ENCODE data around the gene LRRC75A. TPM values are rescaled to one million over a fixed set of nuclear protein-coding genes. Genes with fewer than 3 reads are reported as not detected.

LRRC75A gene
- polyA plus RNA-seq, 1 experiment: 1.3 TPM

GRCh38 chr17:16450028-16450427 lies 42.0 kb downstream of the LRRC75A start:
- ChIA-PET CTCF (interaction anchor here (1.3 to 8.8 kb wide), 5 partner anchors 8 to 86 kb away, joined by 3 to 264 read pairs (median 46); no protein-coding TSS in a partner anchor), POLR2A (no interaction called here)
- no peak overlapping the region for H3K4me3 ChIP-seq (ENCODE audit: low read depth, low read length)
- no peak for DNase-seq (ENCODE audit: low read depth)
- H3K27me3 ChIP-seq (ENCODE audit: control insufficient read depth, insufficient read depth, low read length): no peaks in the 10 kb centered on the region
- TF ChIP-seq, protein P1, sequence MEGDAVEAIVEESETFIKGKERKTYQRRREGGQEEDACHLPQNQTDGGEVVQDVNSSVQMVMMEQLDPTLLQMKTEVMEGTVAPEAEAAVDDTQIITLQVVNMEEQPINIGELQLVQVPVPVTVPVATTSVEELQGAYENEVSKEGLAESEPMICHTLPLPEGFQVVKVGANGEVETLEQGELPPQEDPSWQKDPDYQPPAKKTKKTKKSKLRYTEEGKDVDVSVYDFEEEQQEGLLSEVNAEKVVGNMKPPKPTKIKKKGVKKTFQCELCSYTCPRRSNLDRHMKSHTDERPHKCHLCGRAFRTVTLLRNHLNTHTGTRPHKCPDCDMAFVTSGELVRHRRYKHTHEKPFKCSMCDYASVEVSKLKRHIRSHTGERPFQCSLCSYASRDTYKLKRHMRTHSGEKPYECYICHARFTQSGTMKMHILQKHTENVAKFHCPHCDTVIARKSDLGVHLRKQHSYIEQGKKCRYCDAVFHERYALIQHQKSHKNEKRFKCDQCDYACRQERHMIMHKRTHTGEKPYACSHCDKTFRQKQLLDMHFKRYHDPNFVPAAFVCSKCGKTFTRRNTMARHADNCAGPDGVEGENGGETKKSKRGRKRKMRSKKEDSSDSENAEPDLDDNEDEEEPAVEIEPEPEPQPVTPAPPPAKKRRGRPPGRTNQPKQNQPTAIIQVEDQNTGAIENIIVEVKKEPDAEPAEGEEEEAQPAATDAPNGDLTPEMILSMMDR (IDR thresholded peaks at IDR 0.05; ENCODE audit: insufficient read depth, low read depth, low read length): no peak
- peaks cover 17% of the 10 kb centered on the region for H3K36me3 ChIP-seq (ENCODE audit: control insufficient read depth, insufficient read depth, low read length)

DNA sequence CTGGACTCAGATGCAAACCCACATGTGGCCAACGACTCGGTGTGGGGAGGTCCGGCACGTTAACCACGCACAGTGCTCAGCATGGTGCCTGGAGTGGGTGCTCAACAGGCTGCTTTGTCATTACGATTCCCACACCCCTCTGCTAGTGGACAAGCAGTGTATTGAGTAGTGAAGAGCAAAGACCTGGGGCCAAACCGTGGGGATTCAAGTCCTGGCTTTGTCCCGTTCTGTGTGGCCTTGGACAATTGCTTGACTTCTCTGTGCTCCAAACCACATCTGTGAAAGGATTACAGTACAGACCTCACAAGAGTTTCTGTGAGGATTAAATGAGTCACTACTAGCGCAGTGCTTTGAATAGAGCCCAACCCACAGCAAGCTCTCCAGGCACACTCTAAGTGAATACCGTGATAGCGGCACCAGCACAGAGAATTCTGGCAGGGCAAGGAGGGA lies 42.8 kb downstream of the LRRC75A start:
- POLR2A ChIA-PET: no interaction called here
- CTCF ChIA-PET: interaction anchor here (1.2 to 8.8 kb wide), 4 partner anchors 15 to 85 kb away, joined by 4 to 264 read pairs (median 52); no protein-coding TSS in a partner anchor
- Histone ChIP-seq H3K36me3 (ENCODE audit: control insufficient read depth, insufficient read depth, low read length) (peaks cover 20% of the 10 kb centered on the region), H3K4me3 (ENCODE audit: low read depth, low read length) (no peak overlapping the region), H3K27me3 (ENCODE audit: control insufficient read depth, insufficient read depth, low read length) (no peaks in the 10 kb centered on the region)
- no peak for DNase-seq (ENCODE audit: low read depth)
- TF ChIP-seq, protein P1 (IDR thresholded peaks at IDR 0.05; ENCODE audit: insufficient read depth, low read depth, low read length): no peak

DNA sequence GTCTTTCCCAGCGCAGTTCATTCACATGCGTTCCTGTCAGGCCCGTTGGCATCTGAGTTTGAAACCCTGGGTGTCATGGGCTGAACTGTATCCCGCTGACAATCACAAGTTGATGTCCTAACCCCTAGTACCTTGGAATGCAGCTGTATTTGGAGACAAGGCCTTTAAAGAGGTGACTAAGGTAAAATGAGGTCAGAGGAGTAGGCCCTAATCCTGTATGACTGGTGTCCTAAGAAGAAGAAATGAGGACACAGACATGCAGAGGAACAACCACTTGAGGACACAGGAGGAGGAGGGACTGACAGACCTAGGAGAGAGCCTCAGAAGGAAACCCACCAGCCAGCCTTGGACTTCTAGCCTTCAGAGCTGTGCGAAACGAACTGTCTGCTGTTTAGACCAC lies 43.5 kb downstream of the LRRC75A start:
- CTCF ChIA-PET: interaction anchor here (0.9 to 8.8 kb wide), 3 partner anchors 13 to 72 kb away, joined by 3 to 264 read pairs (median 4); no protein-coding TSS in a partner anchor
- TF ChIP-seq, protein P1 (IDR thresholded peaks at IDR 0.05; ENCODE audit: insufficient read depth, low read depth, low read length): no peak
- no peak for DNase-seq (ENCODE audit: low read depth)
- Histone ChIP-seq H3K4me3 (ENCODE audit: low read depth, low read length) (no peak overlapping the region), H3K36me3 (ENCODE audit: control insufficient read depth, insufficient read depth, low read length) (peaks cover 27% of the 10 kb centered on the region), H3K27me3 (ENCODE audit: control insufficient read depth, insufficient read depth, low read length) (no peaks in the 10 kb centered on the region)
- POLR2A ChIA-PET: no interaction called here

- no peak overlapping the region for H3K4me3 ChIP-seq (ENCODE audit: low read depth, low read length)
- no peaks in the 10 kb centered on the region for H3K27me3 ChIP-seq (ENCODE audit: control insufficient read depth, insufficient read depth, low read length)
- TF ChIP-seq, protein P1 (IDR thresholded peaks at IDR 0.05; ENCODE audit: insufficient read depth, low read depth, low read length): no peak
- DNase-seq (ENCODE audit: low read depth): no peak
- peaks cover 33% of the 10 kb centered on the region for H3K36me3 ChIP-seq (ENCODE audit: control insufficient read depth, insufficient read depth, low read length)
- ChIA-PET POLR2A (interaction anchor here (1.0 kb wide), 1 partner anchor 9 kb away, joined by 5 read pairs; no protein-coding TSS in a partner anchor), CTCF (interaction anchor here (0.9 kb wide), 1 partner anchor 14 kb away, joined by 3 read pairs; no protein-coding TSS in a partner anchor)
These were observed 44.3 kb downstream of the LRRC75A start for GRCh38 chr17:16447676-16448075.

GRCh38 chr17:16446338-16446983 lies 45.5 kb downstream of the LRRC75A start:
- TF ChIP-seq, protein P1 (IDR thresholded peaks at IDR 0.05; ENCODE audit: insufficient read depth, low read depth, low read length): no peak
- CTCF ChIA-PET: interaction anchor here (2.3 kb wide), 1 partner anchor 75 kb away, joined by 7 read pairs; no protein-coding TSS in a partner anchor
- no peak for DNase-seq (ENCODE audit: low read depth)

More at GRCh38 chr17:16446338-16446983, 45.5 kb downstream of the LRRC75A start:
- H3K4me3 ChIP-seq (ENCODE audit: low read depth, low read length): no peak overlapping the region
- no peaks in the 10 kb centered on the region for H3K27me3 ChIP-seq (ENCODE audit: control insufficient read depth, insufficient read depth, low read length)
- peaks cover 43% of the 10 kb centered on the region for H3K36me3 ChIP-seq (ENCODE audit: control insufficient read depth, insufficient read depth, low read length)
- POLR2A ChIA-PET: interaction anchor here (0.6 kb wide), 1 partner anchor 235 kb away, joined by 4 read pairs; no protein-coding TSS in a partner anchor

Measured in BJ (cell line).